IPS-18a (cell line): Measurements from ENCODE around the gene SLC49A3.

Source experiments
- H3K27ac ChIP-seq: one replicate; pipeline ENCODE4 v1.5.1; 2013; ENCODE audit warnings: low read length
- H3K27me3 ChIP-seq: one replicate; pipeline ENCODE4 v1.6.1; 2013; ENCODE audit warnings: mild to moderate bottlenecking, low read length; ENCODE audit not compliant: control insufficient read depth, insufficient read depth
- H3K36me3 ChIP-seq: one replicate; pipeline ENCODE4 v1.6.1; 2013; ENCODE audit warnings: low read depth, low read length; ENCODE audit not compliant: control insufficient read depth
- H3K4me1 ChIP-seq: one replicate; pipeline ENCODE4 v1.6.1; 2013; ENCODE audit warnings: low read depth, low read length; ENCODE audit not compliant: control insufficient read depth
- H3K4me3 ChIP-seq: one replicate; pipeline ENCODE4 v1.5.1; 2013; ENCODE audit warnings: low read length
- H3K9ac ChIP-seq: one replicate; pipeline ENCODE4 v1.6.1; 2013; ENCODE audit warnings: mild to moderate bottlenecking, low read length, moderate library complexity
- H3K9me3 ChIP-seq: one replicate; pipeline ENCODE4 v1.6.1; 2013; ENCODE audit warnings: low read depth, low read length; ENCODE audit not compliant: control insufficient read depth

The SLC49A3 gene

DNA sequence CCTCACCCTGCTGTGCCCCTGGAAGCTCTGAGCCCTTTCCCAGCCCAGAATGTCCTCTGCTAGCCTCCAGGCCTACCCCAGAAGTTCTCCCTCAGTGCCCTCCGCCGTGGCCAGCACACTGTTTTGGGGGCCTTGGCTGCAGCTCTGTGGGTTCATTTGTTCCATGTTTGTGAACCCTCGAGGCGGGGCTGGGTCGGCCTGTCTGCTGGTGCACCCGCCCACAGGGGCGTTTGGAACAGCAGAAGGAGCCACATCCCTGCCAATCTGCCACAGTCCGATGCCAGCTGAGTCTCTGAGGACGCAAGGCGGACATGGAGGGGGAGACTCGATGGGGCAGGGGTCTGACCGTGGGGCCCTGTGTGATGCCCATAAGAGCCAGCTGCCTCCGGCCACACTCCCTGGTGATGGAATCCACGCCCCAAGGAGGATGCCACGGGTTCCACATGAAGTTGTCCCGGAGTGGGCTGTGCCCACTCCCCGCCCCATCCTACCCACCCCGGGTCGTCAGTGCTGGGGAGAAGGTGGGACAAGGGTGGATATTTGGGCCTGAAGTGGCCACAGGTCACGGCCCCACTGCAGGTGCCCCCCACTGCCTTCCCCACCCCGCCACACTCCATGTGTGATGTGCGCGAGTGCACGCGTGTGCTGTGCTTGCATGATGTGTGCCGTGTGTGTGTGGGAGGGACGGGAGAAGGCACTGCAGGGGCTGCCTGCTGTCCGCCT, 22.0 kb downstream of the SLC49A3 start:
- Histone ChIP-seq H3K27me3 (no peaks in the 10 kb centered on the region), H3K27ac (no peak overlapping the region), H3K36me3 (peaks cover 7% of the 10 kb centered on the region), H3K4me3 (no peak overlapping the region), H3K9me3 (no peaks in the 10 kb centered on the region), H3K9ac (no peak overlapping the region), H3K4me1 (no peaks in the 10 kb centered on the region)

DNA sequence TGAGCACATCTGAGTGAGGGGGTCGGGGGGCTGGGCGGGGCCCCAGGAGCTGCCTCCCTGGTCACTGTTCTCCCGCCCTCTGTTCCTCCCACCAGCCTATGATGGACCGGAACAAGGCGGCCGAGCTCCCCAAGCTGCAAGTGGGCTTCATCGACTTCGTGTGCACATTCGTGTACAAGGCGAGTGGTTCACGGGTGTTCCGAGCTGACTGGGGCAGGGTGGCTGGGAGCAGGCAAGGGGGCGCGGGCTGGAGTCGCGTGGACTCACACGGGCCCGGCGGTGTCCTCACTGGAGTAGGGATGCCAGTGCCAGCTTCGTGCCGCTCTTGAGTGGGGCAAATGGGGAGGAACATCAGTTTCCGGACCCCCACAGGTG, 22.5 kb downstream of the SLC49A3 start:
- no peak overlapping the region for H3K27ac ChIP-seq
- no peaks in the 10 kb centered on the region for H3K4me1 ChIP-seq
- no peaks in the 10 kb centered on the region for H3K27me3 ChIP-seq
- H3K9ac ChIP-seq: no peak overlapping the region
- peaks cover 2% of the 10 kb centered on the region for H3K36me3 ChIP-seq
- H3K9me3 ChIP-seq: no peaks in the 10 kb centered on the region
- no peak overlapping the region for H3K4me3 ChIP-seq

DNA sequence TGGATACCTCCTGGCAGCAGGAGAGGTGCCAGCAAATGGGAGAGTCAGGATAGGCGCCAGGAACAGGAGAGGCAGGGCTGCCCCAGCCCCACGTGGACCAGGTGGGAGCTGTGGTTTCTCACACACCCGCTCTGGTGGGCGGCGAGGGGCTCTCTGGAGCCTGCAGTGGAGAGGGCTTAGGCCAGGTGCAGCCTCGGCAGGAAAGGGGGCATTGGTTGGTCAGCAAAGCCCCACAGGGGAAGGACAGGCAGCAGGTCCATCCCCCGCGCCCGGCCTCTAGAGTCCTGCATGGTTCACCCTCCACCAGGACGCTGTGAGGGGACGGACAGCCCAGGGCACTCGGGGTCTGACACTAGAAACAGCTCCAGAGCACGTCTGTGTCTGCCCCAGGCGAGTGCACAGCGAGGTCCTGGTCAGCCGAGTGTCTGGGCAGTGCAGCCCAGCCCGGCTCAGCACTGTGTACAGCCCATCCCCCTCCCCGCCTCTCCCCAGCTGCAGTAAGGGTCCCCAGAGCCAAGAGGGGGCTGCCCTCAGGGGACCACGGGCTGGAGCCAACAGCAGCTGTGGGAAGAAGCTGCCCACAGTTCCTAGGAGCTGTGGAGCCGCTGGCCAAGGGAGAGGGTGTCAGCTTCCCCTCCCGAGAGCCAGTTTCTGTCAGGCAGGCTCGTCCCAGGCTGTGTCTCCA, 23.1 kb downstream of the SLC49A3 start:
- Histone ChIP-seq H3K9ac (no peak overlapping the region), H3K9me3 (no peaks in the 10 kb centered on the region), H3K27ac (no peak overlapping the region), H3K4me3 (no peak overlapping the region), H3K4me1 (no peaks in the 10 kb centered on the region), H3K27me3 (no peaks in the 10 kb centered on the region), H3K36me3 (no peaks in the 10 kb centered on the region)

DNA sequence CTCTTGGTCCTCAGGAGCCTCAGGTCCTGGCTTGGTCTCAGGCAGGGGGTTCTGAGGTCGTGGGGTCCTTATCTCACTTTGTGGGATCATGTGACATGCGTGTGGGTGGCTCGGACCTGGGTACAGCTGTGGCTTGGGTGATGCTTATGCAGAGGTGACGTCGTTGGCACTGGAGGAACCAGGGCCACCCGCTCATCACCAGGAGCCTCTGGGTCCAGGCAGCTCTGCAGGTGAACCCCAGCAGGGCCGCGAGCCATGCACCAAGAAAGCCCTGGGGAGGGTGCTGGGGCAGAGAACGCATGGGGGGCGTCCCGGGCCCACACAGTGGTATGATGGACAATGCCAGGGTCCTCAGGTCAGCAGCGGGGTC, 23.6 kb downstream of the SLC49A3 start:
- Histone ChIP-seq H3K4me1 (no peaks in the 10 kb centered on the region), H3K36me3 (no peaks in the 10 kb centered on the region), H3K9ac (no peak overlapping the region), H3K4me3 (no peak overlapping the region), H3K27me3 (no peaks in the 10 kb centered on the region), H3K9me3 (no peaks in the 10 kb centered on the region), H3K27ac (no peak overlapping the region)

DNA sequence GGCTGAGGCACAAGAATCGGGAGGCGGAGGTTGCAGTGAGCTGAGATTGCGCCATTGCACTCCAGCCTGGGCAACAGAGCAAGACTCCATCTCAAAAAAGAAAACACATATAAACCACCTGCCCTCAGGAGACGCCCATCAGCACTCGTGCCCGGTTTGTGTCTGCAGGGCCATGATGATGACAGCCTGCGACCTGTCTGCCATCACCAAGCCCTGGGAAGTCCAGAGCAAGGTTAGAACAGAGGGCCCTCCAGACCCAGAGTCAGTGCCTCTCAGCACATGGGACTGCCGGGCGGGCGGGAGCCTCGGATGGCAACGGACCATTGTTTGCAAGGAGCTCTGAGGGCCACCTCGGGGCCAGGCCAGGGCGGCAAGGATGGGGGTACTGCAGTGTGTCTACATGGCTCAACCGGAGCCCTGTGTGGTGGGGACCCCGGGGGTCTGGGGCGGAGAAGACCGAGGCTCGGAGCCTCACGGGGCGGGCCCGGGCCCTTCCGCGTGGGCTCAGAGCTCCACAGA, 24.2 kb downstream of the SLC49A3 start:
- H3K4me3 ChIP-seq: peak overlapping the region; percentile 84
- H3K4me1 ChIP-seq: no peaks in the 10 kb centered on the region
- H3K9ac ChIP-seq: no peak overlapping the region
- no peaks in the 10 kb centered on the region for H3K27me3 ChIP-seq
- H3K36me3 ChIP-seq: no peaks in the 10 kb centered on the region
- no peaks in the 10 kb centered on the region for H3K9me3 ChIP-seq
- H3K27ac ChIP-seq: no peak overlapping the region

DNA sequence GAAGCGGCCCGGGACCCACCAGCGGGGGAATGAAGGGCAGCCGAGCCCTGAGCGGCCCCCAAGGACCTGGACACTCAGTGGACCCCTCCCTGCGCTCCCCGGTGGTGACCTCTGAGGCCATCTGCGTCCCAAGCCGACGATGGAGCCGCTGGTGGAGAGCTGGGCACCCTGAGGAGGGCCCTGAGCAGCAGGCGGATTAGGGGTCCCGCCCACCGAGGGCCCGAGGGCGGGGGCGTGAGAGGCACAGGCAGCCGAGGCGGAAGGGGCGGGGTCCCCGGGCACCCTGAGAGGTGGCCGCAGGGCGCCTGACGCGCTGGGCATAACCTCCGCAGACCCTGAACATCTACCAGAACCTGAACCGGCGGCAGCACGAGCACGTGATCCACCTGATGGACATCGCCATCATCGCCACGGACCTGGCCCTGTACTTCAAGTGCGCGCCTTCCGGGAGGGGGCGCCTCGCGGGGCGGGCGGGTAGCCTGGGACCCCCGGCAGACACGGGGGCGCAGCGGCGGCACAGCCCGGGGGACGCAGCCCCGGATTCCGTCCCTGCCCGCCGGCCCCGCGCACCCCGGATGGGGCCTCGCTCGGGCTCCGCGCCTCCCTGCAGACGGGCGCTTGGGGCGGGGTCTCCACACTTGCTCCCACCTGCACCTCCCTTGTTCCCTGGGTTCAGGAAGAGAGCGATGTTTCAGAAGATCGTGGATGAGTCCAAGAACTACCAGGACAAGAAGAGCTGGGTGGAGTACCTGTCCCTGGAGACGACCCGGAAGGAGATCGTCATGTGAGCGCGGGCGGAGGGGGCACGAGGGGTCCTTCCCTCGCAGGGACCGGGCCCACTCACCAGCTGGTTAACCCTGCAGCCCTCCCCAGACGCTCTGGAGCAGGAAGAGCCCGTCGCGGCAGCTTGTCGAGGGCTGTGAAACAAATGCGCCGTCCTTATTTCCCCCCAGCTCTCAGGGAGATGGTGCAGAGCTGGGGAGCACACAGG, 25.2 kb downstream of the SLC49A3 start:
- no peaks in the 10 kb centered on the region for H3K4me1 ChIP-seq
- no peaks in the 10 kb centered on the region for H3K36me3 ChIP-seq
- no peaks in the 10 kb centered on the region for H3K27me3 ChIP-seq
- no peak overlapping the region for H3K27ac ChIP-seq
- peak overlapping the region; percentile 57 for H3K9ac ChIP-seq
- no peaks in the 10 kb centered on the region for H3K9me3 ChIP-seq
- H3K4me3 ChIP-seq: peak overlapping the region; percentile 84

DNA sequence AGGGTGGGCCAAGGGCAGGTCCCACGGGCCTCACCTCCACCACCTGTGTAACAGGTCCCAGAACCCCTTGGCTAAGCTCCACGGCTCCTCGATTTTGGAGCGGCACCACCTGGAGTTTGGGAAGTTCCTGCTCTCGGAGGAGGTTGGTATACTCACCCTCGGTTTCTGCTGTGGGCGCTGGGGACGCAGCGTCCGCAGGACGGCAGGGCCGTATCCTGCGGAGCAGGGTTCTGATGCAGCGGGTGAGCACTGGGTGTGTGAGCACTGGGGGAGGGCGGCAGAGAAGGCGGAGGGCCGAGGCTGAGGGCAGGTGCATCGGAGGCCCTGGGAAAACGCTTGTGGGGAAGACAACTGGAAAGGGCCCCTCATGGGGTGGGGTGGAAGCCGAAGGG, 25.9 kb downstream of the SLC49A3 start:
- H3K9ac ChIP-seq: peak overlapping the region; percentile 57

DNA sequence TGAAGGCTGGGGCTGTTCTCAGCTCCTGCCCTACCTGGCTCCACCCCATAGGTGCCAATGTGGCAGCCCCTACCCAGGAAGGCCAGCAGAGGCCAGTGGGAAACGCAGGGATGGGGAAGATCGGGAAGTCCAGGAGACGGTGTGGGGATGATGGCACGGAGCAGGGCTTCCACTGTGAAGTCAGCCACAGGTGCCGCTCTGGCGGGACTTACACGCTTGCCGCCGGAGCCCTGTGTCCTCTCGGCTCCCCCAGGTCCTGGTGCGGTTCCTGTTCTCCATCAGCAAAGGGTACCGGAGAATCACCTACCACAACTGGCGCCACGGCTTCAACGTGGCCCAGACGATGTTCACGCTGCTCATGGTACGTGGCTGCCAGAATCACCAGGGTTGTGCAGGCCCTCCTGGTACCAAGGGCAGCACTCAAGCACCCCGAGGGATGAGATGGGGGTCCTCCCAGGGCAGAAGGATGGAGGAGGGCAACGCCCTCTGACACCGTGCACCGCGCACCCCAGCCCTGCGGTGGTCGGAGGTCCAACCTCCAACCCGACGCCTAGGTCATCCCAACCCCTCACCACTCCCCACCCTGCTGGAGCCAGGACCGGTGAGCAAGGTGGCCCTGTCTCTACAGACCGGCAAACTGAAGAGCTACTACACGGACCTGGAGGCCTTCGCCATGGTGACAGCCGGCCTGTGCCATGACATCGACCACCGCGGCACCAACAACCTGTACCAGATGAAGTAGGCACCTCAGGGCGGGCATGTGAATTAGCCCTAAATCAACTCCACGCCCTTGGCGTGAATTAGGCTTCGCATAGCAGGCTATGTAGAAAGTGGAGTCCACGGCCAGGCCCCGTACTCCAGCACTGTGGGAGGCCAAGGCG, 26.8 kb downstream of the SLC49A3 start:
- Histone ChIP-seq H3K27ac (no peak overlapping the region), H3K27me3 (no peaks in the 10 kb centered on the region), H3K4me1 (no peaks in the 10 kb centered on the region), H3K4me3 (no peak overlapping the region), H3K36me3 (no peaks in the 10 kb centered on the region), H3K9me3 (no peaks in the 10 kb centered on the region), H3K9ac (no peak overlapping the region)

More for the DNA sequence above, 25.9 kb downstream of the SLC49A3 start:
- H3K9me3 ChIP-seq: no peaks in the 10 kb centered on the region
- no peaks in the 10 kb centered on the region for H3K4me1 ChIP-seq
- no peaks in the 10 kb centered on the region for H3K27me3 ChIP-seq
- no peaks in the 10 kb centered on the region for H3K36me3 ChIP-seq
- no peak overlapping the region for H3K27ac ChIP-seq
- peak overlapping the region; percentile 84 for H3K4me3 ChIP-seq

DNA sequence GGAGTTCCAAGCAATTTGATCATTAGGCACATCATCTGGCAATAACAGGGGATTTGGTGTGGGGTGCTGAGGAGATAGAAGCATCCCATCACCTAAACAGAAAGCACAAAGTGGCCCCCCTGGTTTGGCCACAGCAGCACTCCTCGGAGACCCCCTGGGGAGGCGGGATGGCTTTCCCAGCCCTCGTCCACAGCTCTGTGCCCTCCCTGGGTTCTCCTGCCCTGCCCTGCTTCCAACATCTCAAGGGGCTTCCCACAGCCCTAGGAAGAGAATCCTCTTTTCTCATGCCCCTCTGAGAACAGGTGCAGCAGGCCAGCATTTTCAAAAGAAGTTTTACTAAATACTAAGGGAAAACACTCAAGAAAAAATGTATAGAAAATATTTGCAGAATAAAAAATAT, 27.7 kb downstream of the SLC49A3 start:
- H3K4me3 ChIP-seq: no peak overlapping the region
- H3K4me1 ChIP-seq: no peaks in the 10 kb centered on the region
- no peaks in the 10 kb centered on the region for H3K9me3 ChIP-seq
- H3K27ac ChIP-seq: no peak overlapping the region
- no peaks in the 10 kb centered on the region for H3K36me3 ChIP-seq
- H3K9ac ChIP-seq: no peak overlapping the region
- no peaks in the 10 kb centered on the region for H3K27me3 ChIP-seq

DNA sequence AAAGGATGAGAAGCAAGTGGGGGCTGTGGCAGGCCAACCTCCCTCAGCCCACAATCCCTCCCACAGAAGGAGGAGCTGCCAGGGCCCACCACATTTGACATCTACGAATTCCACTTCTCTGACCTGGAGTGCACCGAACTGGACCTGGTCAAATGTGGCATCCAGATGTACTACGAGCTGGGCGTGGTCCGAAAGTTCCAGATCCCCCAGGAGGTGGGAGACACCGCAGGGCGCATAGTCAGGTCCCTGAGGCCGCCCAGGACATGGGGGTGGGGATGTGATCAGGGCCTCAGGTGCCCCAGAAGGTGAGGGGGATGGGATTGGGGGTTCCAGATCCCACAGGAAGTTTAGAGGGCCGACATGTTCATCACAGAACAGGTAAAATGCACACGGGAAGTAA, 28.6 kb downstream of the SLC49A3 start:
- Histone ChIP-seq H3K27me3 (no peaks in the 10 kb centered on the region), H3K4me3 (no peak overlapping the region), H3K27ac (no peak overlapping the region), H3K9me3 (no peaks in the 10 kb centered on the region), H3K4me1 (no peaks in the 10 kb centered on the region), H3K9ac (no peak overlapping the region), H3K36me3 (no peaks in the 10 kb centered on the region)
